Mesenchymal stem cell (in vitro differentiated cells and primary cell): ENCODE measurements around the gene BRD2.

Experiments used
- DNase-seq: peaks from one replicate; pipeline ENCODE4 v3.0.0-alpha.2; 2013
- H2AFZ ChIP-seq: one replicate; pipeline ENCODE4 v1.6.1; 2013; ENCODE audit warnings: low read depth, mild to moderate bottlenecking, control low read depth, inconsistent platforms, low read length, moderate library complexity
- H2AK5ac ChIP-seq: 2 replicates; pipeline ENCODE4 v1.6.1; 2013; ENCODE audit warnings: low read length, moderate library complexity, mild to moderate bottlenecking, inconsistent platforms; ENCODE audit not compliant: severe bottlenecking
- H2BK120ac ChIP-seq: one replicate; pipeline ENCODE4 v1.6.1; 2013; ENCODE audit warnings: low read depth, mild to moderate bottlenecking, inconsistent platforms, low read length, moderate library complexity
- H2BK12ac ChIP-seq, 2 experiments: one replicate each; pipeline ENCODE4 v1.6.1; 2013; ENCODE audit warnings: inconsistent platforms in 2 of 2, low read length in 2 of 2, mild to moderate bottlenecking in 2 of 2, moderate library complexity in 2 of 2, control low read depth in 1 of 2
- H2BK15ac ChIP-seq: one replicate; pipeline ENCODE4 v1.6.1; 2013; ENCODE audit warnings: mild to moderate bottlenecking, low read depth, inconsistent platforms; ENCODE audit not compliant: poor library complexity, severe bottlenecking
- H2BK5ac ChIP-seq: 2 replicates; pipeline ENCODE4 v1.6.1; 2013; ENCODE audit warnings: low read depth, mild to moderate bottlenecking, low read length, control low read depth, inconsistent platforms; ENCODE audit not compliant: poor library complexity, severe bottlenecking
- H3K14ac ChIP-seq, 2 experiments: one replicate each; pipeline ENCODE4 v1.6.1; 2013; ENCODE audit warnings: inconsistent platforms in 2 of 2, low read length in 2 of 2, control low read depth in 1 of 2, mild to moderate bottlenecking in 1 of 2, moderate library complexity in 1 of 2
- H3K18ac ChIP-seq, 2 experiments: one replicate each; pipeline ENCODE4 v1.6.1; 2013; ENCODE audit warnings: inconsistent platforms in 2 of 2, low read length in 2 of 2, control low read depth in 1 of 2, low read depth in 1 of 2, mild to moderate bottlenecking in 1 of 2
- H3K23ac ChIP-seq, 2 experiments: one replicate each; pipeline ENCODE4 v1.6.1; 2013; ENCODE audit warnings: inconsistent platforms in 2 of 2, low read length in 2 of 2, mild to moderate bottlenecking in 2 of 2, moderate library complexity in 2 of 2, control low read depth in 1 of 2
- H3K27ac ChIP-seq: 2 replicates; pipeline ENCODE4 v1.5.1; 2013; ENCODE audit warnings: mild to moderate bottlenecking, moderate library complexity, low read length, control low read depth, inconsistent platforms; ENCODE audit not compliant: poor library complexity, severe bottlenecking
- H3K27me3 ChIP-seq, 2 experiments: 2 replicates each; pipeline versions ENCODE4 v1.6.1 to v1.7.0; 2013; ENCODE audit warnings: low read length in 2 of 2, mild to moderate bottlenecking in 2 of 2, moderate library complexity in 2 of 2, control low read depth in 1 of 2, inconsistent platforms in 1 of 2; ENCODE audit not compliant: control insufficient read depth in 1 of 2, insufficient read depth in 1 of 2
- H3K36me3 ChIP-seq, 2 experiments: 2 replicates each; pipeline versions ENCODE4 v1.6.1 to v1.7.0; 2013; ENCODE audit warnings: low read length in 2 of 2, control low read depth in 1 of 2, inconsistent platforms in 1 of 2, low read depth in 1 of 2, mild to moderate bottlenecking in 1 of 2; ENCODE audit not compliant: insufficient read depth in 2 of 2, control insufficient read depth in 1 of 2
- H3K4ac ChIP-seq, 2 experiments: one replicate each; pipeline ENCODE4 v1.6.1; 2013; ENCODE audit warnings: inconsistent platforms in 2 of 2, low read length in 2 of 2, mild to moderate bottlenecking in 2 of 2, moderate library complexity in 2 of 2, control low read depth in 1 of 2, low read depth in 1 of 2
- H3K4me1 ChIP-seq: 2 replicates; pipeline ENCODE4 v1.6.1; 2013; ENCODE audit warnings: low read depth, low read length, control low read depth; ENCODE audit not compliant: control insufficient read depth, insufficient read depth
- H3K4me2 ChIP-seq: 2 replicates; pipeline ENCODE4 v1.6.1; 2013; ENCODE audit warnings: low read length, mild to moderate bottlenecking, inconsistent platforms; ENCODE audit not compliant: poor library complexity, severe bottlenecking
- H3K4me3 ChIP-seq, 2 experiments: 2 replicates each; pipeline versions ENCODE4 v1.5.1 to v1.7.0; 2013; ENCODE audit warnings: low read length in 2 of 2, mild to moderate bottlenecking in 2 of 2, control low read depth in 1 of 2, low read depth in 1 of 2; ENCODE audit not compliant: insufficient read depth in 1 of 2
- H3K79me1 ChIP-seq: replicated peaks from 2 replicates; pipeline ENCODE4 v1.6.1; 2013; ENCODE audit warnings: mild to moderate bottlenecking, control low read depth, low read length, inconsistent platforms; ENCODE audit not compliant: poor library complexity, severe bottlenecking
- H3K9ac ChIP-seq: 2 replicates; pipeline ENCODE4 v1.7.0; 2013; ENCODE audit warnings: mild to moderate bottlenecking, low read length, moderate library complexity
- H3K9me3 ChIP-seq: 2 replicates; pipeline ENCODE4 v1.7.0; 2013; ENCODE audit warnings: mild to moderate bottlenecking, low read length; ENCODE audit not compliant: control insufficient read depth
- H4K8ac ChIP-seq: one replicate; pipeline ENCODE4 v1.6.1; 2013; ENCODE audit warnings: inconsistent platforms, mild to moderate bottlenecking, low read length, moderate library complexity
- H4K91ac ChIP-seq: one replicate; pipeline ENCODE4 v1.6.1; 2013; ENCODE audit warnings: mild to moderate bottlenecking, low read length, inconsistent platforms
- WGBS: methylation state at CpG from one replicate; pipeline ENCODE4 v1.1.7; 2013; ENCODE audit warnings: mixed read lengths; 5-methylcytosine and 5-hydroxymethylcytosine counted together

The BRD2 gene

DNA sequence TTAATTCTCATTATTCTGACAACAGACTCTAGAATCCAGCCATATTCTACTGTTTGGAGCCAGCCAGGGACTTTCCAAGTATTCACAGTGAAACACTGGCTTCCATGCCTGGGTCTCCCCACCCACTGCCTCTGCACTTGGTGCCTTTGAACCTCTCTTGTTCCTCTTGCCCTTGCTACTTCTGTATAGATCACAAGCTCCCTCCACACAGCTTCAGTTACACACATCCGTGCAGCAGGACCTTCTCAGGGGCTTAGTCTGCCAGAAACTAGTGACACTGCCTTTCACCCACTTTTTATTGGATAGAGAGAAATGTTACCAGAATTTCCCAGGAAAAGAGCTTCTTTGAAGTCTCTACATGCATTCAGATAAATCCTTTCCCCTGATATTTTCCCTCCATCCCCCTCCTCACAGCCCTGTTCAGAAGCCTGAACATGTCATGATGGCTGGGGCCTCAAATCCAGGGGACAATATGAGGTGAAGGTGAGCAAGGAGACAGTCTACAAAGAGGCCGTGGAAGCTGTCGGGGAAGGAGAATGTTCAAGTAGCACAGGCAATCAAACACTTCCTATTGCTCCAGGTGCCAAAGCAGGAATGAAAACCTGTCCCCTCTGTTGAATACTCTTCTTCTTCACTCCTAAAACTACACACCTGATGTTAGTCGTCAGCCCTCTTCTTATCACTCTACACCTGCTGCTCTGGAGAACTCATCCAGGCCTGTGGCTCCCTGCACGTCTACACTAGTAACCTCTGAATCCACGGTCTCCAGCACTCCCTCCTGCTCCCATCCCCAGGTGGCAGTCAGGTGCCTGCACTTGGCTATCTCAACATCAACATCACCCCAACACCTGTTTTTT lies 61.2 kb downstream of the BRD2 start:
- WGBS = 45% methylated on average over 6 of the region's 6 CpGs
- no peak overlapping the region for H2BK12ac ChIP-seq

DNA sequence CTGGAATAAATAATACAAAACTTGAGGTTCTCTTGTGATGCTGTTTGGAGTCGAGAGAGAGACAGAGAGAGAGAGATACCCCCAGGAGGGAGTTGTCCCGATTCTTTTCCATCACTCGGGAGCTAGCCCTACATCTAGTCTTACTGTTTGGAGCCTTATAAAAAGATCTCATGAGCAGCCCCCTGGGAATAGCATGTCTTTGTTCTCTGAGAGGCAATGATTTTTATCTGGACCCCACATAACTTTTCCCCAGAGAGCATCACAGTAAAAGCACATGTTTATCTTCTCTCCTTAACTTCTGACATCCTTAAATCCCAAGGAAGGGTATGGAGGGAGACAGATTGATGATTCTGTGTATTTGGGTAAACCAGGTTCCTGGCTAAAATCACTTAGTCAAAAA lies 61.9 kb downstream of the BRD2 start:
- Histone ChIP-seq H2BK120ac (no peak overlapping the region), H3K27ac (no peak overlapping the region), H4K8ac (no peak overlapping the region), H3K9me3 (no peaks in the 10 kb centered on the region), H3K36me3 (no peaks in the 10 kb centered on the region), H3K9ac (no peak overlapping the region), H3K14ac (no peak overlapping the region), H2BK15ac (no peak overlapping the region), H3K4me3 (no peak overlapping the region), H3K27me3 (peaks cover 5 to 24% of the 10 kb centered on the region in 2 experiments), H3K79me1 (no peaks in the 10 kb centered on the region), H3K23ac (no peak overlapping the region), H4K91ac (no peak overlapping the region), H3K4ac (no peak overlapping the region), H2BK5ac (no peak overlapping the region), H2AK5ac (no peak overlapping the region), H2AFZ (no peak overlapping the region), H3K4me1 (no peaks in the 10 kb centered on the region), H2BK12ac (no peak overlapping the region), H3K18ac (no peak overlapping the region), H3K4me2 (no peak overlapping the region)
- WGBS = 50% methylated on average over 1 of the region's 3 CpGs
- no peak for DNase-seq

More for the DNA sequence above, 61.2 kb downstream of the BRD2 start:
- Histone ChIP-seq H3K18ac (no peak overlapping the region), H3K23ac (no peak overlapping the region), H3K79me1 (no peaks in the 10 kb centered on the region), H2AFZ (no peak overlapping the region), H3K14ac (no peak overlapping the region), H3K4me1 (no peaks in the 10 kb centered on the region), H3K9me3 (no peaks in the 10 kb centered on the region), H4K8ac (no peak overlapping the region), H3K36me3 (no peaks in the 10 kb centered on the region), H2AK5ac (no peak overlapping the region), H3K4ac (no peak overlapping the region), H3K27ac (no peak overlapping the region), H3K9ac (peak overlapping the region; percentile 61), H2BK120ac (no peak overlapping the region), H4K91ac (no peak overlapping the region), H3K4me3 (no peak overlapping the region), H2BK5ac (no peak overlapping the region), H2BK15ac (no peak overlapping the region), H3K27me3 (peaks cover 5 to 27% of the 10 kb centered on the region in 2 experiments), H3K4me2 (no peak overlapping the region)
- DNase-seq = peak; percentile 25
